HFFc6 (cell line): Measurements from ENCODE around the gene AOPEP. TPM values are rescaled to one million over a fixed set of nuclear protein-coding genes. Genes with fewer than 3 reads are reported as not detected.

Experiments
- DNase-seq: peaks from one replicate; pipeline ENCODE4 v3.0.0-alpha.2; 2018
- H3K27ac Mint-ChIP-seq: 2 replicates; pipeline ENCODE4 v1.8.0; 2020; ENCODE audit warnings: mild to moderate bottlenecking, mixed read lengths
- H3K27me3 Mint-ChIP-seq: 2 replicates; pipeline ENCODE4 v1.8.0; 2021; ENCODE audit warnings: mild to moderate bottlenecking, moderate library complexity, mixed read lengths; ENCODE audit not compliant: insufficient read depth
- H3K36me3 Mint-ChIP-seq: 2 replicates; pipeline ENCODE4 v1.8.0; 2021; ENCODE audit warnings: low read depth, mixed read lengths
- H3K4me1 Mint-ChIP-seq: 2 replicates; pipeline ENCODE4 v1.8.0; 2020; ENCODE audit warnings: low read depth, mixed read lengths
- H3K4me3 Mint-ChIP-seq: 2 replicates; pipeline ENCODE4 v1.8.0; 2020; ENCODE audit warnings: mild to moderate bottlenecking, moderate library complexity, mixed read lengths
- H3K9me3 Mint-ChIP-seq: 2 replicates; pipeline ENCODE4 v1.8.0; 2020; ENCODE audit warnings: mild to moderate bottlenecking, mixed read lengths
- total RNA-seq, 6 experiments: library from RNA; stranded (reverse); fragmentation: NEBNext Ultra II Directional; extraction: Animal tissue kit (Norgen Biotek cat#: 25700); gene quantifications; 2 replicates in 1 of 6; 3 replicates in 5 of 6; pipeline ENCODE4 v1.2.3, GENCODE V29; 2021
- TF ChIP-seq, protein P1 (sequence below): fragments of 200-600 bp; sonication (generic); IDR thresholded peaks from 2 replicates; pipeline ENCODE4 v1.5.0; 2021; ENCODE audit warnings: antibody characterized with exemption, mild to moderate bottlenecking

Gene AOPEP
- total RNA-seq, 6 experiments from 2014 or later, result 32.2 to 46.6 (median 36.3) TPM

DNA sequence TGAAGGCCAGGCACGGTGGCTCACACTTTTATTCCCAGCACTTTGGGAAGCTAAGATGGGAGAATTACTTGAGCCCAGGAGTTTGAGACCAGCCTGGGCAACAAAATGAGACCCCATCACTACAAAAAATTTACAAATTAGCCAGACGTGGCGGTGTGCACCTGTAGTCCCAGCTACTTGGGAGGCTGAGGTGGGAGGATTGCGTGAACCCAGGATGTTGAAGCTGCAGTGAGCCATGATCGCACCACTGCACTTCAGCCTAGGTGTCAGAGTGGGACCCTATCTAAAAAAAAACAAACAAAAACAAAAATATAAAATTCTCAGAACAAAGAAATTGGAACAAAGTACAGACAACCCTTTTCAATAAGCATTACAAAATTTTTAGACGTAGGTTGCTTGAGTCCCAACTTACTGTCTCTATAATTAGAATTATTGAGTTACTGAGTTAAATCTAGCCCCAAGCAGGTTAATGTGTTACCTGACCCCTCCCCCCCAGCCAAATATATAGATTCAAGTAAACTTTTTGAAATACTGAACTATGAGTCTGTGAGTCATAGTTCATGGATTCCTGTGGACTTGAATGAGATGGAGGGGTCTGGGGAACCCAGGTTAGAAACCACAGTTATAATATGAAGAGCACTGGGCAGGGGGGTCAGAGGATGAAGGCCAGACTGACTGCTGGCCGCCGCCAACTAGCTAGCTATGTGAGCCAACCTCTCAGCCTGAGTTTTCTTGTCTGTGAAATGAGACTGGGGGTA, 173.1 kb downstream of the AOPEP start:
- H3K36me3 Mint-ChIP-seq, result no peaks in the 10 kb centered on the region
- H3K27me3 Mint-ChIP-seq, result no peaks in the 10 kb centered on the region; the same call in 1 of the 2 replicates
- peaks cover 52% of the 10 kb centered on the region for H3K4me1 Mint-ChIP-seq
- DNase-seq, result no peak
- TF ChIP-seq, protein P1, sequence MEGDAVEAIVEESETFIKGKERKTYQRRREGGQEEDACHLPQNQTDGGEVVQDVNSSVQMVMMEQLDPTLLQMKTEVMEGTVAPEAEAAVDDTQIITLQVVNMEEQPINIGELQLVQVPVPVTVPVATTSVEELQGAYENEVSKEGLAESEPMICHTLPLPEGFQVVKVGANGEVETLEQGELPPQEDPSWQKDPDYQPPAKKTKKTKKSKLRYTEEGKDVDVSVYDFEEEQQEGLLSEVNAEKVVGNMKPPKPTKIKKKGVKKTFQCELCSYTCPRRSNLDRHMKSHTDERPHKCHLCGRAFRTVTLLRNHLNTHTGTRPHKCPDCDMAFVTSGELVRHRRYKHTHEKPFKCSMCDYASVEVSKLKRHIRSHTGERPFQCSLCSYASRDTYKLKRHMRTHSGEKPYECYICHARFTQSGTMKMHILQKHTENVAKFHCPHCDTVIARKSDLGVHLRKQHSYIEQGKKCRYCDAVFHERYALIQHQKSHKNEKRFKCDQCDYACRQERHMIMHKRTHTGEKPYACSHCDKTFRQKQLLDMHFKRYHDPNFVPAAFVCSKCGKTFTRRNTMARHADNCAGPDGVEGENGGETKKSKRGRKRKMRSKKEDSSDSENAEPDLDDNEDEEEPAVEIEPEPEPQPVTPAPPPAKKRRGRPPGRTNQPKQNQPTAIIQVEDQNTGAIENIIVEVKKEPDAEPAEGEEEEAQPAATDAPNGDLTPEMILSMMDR, result no peak
- peak overlapping the region; percentile 83 for H3K4me3 Mint-ChIP-seq
- peak overlapping the region; percentile 94 for H3K27ac Mint-ChIP-seq
- H3K9me3 Mint-ChIP-seq, result no peaks in the 10 kb centered on the region

DNA sequence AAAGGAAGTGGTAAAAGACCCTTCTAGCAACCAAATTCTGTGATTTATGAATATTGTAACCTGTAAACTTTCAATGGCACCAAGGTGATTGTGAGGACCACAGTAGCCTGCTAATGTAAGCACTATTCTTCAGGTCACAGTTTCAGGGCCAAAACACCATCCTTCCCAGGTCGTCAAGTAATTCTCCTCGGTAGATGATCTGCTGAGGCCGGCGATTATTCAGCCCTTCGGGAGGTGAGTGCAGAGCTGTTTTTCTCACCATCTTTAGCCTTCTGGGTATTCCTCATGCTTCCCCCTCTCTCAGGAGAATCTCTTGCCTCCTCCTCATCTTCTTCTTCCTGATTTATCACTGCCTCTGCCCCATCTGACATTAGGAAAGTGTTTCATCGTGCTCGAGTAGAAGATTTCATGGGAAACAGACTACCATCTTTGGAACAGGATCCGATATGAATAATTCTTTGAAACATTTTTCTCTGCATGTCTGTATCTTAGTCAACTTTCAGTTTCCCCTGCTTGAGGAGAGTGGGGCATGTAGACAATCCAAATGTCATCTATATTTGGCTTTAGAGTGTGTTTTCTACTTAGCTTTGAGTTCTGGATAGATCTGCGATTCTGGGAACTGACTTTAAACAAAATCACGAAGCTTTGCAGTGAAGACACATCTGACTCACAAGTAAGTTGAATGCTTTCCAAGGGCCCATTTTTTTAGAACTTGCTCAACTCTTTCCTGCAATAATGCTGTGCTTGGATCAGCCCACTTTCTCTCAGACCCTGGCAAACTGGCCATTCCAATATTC, 173.9 kb downstream of the AOPEP start:
- Mint-ChIP-seq H3K4me1 (peaks cover 60% of the 10 kb centered on the region), H3K36me3 (no peaks in the 10 kb centered on the region), H3K4me3 (peak overlapping the region; percentile 83), H3K9me3 (no peaks in the 10 kb centered on the region), H3K27ac (peak overlapping the region; percentile 94), H3K27me3 (no peaks in the 10 kb centered on the region; the same call in 1 of the 2 replicates)
- TF ChIP-seq, protein P1, result no peak
- DNase-seq, result peak; percentile 92

DNA sequence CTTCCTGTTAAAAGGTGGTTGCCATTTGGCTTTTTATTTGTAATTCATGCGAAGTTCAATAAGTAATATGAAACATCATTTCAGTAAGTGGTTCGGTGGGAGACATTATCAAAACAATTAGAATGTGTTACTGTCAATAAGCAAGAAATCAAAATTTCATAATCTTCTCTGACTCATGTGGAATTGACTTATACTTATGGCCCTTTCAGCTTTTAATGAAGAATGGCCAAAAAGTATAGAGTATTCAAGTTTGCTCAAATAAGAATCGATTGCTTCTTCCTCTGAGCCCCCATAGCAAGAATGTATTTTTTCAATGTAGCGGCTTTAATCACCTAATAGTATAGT, 174.5 kb downstream of the AOPEP start:
- no peak for DNase-seq
- Mint-ChIP-seq H3K4me1 (peaks cover 64% of the 10 kb centered on the region), H3K36me3 (no peaks in the 10 kb centered on the region), H3K27me3 (no peaks in the 10 kb centered on the region; the same call in 1 of the 2 replicates), H3K9me3 (no peaks in the 10 kb centered on the region), H3K27ac (peak overlapping the region; percentile 94), H3K4me3 (peak overlapping the region; percentile 83)
- TF ChIP-seq, protein P1, result no peak

DNA sequence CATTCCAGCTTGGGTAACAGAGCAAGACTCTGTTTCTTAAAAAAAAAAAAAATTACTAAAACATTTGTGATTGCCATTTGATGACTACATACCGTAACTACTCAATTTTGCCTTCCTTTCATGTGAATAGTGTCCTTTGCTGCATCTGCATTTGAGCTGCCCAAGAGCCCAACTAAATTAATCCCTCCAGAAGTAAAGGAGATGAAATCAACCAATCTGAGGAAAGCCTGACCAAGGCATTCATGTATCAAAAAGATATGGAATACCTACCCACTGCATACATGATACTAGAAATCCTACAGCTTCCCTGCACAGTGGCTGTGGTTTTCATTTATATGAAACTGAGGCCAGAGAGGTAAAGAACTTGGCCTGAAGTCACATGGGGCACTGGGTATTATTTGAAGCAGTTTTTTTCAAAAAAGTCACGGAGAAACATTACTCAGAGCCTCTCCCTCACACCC, 177.5 kb downstream of the AOPEP start:
- TF ChIP-seq, protein P1, result no peak
- Mint-ChIP-seq H3K9me3 (no peaks in the 10 kb centered on the region), H3K4me3 (peak overlapping the region; percentile 81), H3K4me1 (peaks cover 84% of the 10 kb centered on the region), H3K27ac (peak overlapping the region; percentile 85), H3K36me3 (no peaks in the 10 kb centered on the region), H3K27me3 (peaks cover under 1% of the 10 kb centered on the region; the same call in 1 of the 2 replicates)
- peak; percentile 81 for DNase-seq

DNA sequence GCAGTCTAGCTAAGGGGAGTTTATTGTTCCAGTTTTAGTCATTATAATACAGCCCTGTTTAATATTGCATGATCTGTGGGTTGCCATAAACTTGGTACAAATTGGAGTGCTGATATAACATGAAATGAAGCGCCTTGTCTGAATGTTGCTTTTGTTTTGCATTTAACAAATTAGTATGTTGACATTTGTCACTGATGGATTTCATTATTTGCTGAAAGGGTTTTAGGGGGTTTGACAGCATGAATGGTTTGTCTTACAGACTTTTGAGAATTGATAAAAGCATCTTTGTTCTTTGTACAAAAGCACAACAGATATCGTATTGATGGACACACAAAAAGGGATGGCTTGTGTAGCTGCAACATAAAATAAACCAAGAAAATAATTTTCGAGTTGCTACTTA, 178.3 kb downstream of the AOPEP start:
- no peaks in the 10 kb centered on the region for H3K9me3 Mint-ChIP-seq
- H3K27ac Mint-ChIP-seq, result peak overlapping the region; percentile 85
- no peak for DNase-seq
- H3K4me3 Mint-ChIP-seq, result peak overlapping the region; percentile 81
- peaks cover 2% of the 10 kb centered on the region; the same call in 1 of the 2 replicates for H3K27me3 Mint-ChIP-seq
- TF ChIP-seq, protein P1, result no peak
- no peaks in the 10 kb centered on the region for H3K36me3 Mint-ChIP-seq
- H3K4me1 Mint-ChIP-seq, result peaks cover 83% of the 10 kb centered on the region
